ENCODE results near the gene FAM3D.

Gene FAM3D

DNA sequence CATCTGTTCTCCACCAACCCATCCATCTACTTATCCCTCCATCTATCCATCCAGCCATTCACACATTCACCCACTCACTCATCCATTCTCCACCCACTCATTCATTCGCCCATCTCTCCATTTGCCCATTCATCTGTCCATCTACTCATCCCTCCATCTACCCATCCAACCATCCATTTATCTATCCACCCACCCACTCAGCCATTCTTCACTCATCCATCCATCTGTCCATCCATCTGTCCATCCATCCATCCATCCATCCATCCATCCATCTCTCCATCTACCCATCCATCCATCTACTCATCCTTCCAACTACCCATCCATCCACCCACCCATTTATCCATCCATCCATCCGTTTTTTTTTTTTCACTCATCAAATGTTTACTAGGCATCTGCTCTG lies 13.9 kb downstream of the FAM3D start:
- DNase-seq, result no peak

DNA sequence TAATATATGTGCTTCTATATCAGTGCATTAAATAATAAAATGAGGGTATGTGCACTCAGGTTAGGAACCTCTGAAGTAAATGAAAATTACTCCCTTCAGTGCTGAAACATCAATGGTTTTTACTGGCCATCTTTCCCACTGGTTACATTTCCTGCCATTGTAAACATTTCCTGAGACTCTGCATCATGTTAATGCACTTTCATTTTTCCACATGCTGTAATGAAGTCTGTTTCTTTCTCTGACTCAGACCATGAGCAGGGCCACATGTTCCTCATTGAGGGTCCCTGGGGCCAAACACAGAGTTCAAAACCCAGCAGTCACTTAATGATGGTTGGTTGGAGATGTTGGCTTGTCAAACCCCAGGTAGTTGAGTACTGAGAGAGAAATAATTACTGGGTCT lies 15.3 kb downstream of the FAM3D start:
- DNase-seq, result no peak

DNA sequence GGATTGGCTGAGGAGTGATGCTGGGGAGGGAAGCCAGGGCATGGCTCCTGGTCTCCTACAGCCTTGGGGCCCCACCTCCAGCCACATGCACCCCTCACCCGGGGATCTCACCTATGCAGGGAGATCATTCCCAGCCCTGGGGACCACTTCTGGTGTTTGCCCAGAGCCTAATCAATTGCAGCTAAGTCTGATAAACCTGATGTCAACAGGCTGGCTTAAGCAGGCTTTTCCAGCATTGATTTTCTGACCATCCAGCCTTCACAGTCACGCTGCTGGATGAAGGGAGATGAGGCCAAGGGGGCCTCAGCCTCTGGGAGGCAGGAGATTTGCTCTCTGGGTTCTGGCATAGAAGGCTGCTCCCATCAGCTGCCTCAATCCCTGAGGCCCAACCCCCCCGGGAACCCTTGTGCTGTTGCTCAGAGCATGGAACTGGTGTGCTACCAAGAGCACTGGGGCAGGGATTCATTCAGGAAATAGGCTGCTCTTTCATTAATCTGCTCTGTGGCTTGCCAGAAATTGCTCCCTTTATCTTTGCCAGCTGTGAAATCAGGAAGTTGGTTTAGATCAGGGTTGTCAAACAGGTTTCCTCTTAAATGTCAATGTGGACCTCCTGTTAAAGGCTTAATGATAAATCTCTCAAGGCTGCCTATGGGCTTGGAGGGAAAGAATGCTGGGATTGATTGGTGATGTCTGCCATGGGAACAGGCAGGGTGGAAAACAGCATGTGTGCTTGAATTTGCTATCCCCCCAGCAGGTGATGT lies 19.0 kb downstream of the FAM3D start:
- DNase-seq, result no peak

DNA sequence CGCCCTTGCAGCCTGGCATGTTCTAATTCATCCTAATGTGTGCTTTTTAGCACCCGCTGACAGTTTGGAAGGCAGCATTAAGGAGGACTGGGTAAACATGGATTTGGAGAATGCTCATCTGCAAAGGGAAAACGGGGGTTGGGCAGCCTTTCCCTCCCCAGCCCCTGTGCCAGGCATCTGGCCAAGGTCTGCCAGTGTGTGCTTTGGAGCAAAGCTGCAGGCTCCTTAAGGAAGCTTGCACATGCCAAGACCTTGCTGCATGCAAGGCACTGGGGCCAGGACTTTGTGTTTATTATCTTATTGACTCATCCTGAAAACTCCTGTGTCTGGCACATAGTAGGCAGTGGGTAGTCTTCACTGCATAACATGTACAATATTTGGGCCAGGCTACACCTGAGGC lies 20.1 kb downstream of the FAM3D start:
- no peak for DNase-seq

DNA sequence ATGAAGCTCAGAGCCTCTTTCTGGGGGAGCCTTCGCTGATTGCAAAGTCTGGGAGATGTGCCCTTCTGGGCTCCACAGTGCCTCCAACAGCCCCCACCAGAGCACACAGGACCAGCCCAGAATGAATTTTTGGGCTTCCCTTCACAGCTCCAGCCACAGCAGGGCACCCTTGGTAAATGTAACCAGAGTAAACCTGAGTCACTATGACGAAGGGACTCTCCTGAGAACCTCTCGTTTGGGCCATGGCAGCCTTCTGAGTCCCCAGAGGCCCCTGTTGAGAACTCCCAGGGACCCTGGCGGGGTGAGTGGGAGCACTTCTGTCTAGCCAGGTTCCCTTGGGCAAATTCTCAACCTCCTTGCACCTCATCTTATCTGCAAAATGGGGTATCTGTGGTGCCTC lies 20.8 kb downstream of the FAM3D start:
- DNase-seq, result no peak

DNA sequence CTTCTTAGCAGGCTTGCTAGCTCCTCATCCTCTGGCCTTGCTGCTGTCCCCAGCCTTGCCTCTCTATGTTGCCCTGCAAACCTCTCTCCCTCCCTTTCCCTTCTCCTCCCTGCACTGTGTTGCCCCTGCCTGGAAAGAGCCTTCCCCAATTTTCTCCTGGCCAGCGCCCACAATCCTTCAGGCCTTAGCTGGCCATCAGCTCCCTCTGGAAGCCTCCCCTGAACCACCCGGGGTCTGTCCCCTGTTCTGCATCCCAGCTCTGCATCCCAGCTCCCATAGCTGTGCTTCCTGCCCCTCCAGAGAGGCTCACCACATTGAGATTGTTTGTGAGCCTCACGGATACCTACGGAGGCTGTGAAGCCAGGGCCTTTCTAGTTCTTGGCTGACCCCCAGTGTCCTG lies 23.7 kb downstream of the FAM3D start:
- no peak for DNase-seq

DNA sequence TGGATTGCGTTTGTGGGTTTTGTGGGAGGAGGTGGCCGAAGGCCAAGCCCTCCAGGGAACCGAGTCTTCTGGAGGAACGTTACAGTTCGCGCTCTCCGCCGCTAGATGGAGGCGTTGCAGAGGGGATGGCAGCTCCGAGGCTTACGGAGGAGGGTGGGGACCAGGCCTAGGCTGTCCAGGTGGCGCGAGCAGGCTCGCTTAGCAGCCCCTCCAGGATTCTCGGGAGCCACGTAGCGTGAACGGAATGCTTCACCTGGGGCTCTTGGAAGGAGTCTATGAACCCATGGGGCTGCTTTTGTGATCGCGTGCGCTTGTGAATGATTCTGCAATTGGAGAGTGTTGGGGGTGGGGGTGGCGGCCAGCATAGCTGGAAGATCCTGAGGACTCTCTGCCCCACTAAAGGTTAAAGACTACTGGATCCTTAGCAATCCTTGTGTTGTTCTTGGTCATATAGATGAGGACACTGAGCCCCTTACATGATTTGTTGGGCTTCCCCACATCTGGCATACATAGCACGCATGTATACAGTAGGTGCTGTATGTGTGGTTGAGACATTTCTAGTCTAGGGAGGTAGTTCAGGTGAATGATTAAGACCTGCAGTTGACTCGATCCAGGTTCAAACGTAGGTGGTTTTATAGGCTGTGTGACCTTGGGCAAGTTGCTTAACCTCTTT lies 25.7 kb downstream of the FAM3D start:
- DNase-seq, result peak; percentile 59

DNA sequence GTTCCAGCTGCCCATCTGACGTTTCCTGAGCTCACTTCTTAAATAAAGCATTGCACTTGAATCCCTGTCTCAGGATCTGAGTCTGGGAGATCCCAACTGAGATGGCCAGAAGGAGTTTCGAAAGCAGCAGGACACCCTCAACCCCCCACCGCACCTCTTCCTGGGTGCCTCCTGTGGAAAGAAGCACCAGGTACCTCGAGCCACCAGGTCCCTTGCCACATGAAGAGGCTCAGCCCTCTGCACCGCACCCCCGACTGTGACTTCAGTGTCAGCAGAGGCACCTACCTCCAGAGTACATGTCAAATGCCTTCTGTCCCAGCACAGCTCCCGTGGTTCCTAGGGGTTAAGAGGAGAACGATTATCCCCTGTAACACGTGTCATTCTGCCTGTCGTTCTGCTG lies 26.7 kb downstream of the FAM3D start:
- DNase-seq, result no peak

DNA sequence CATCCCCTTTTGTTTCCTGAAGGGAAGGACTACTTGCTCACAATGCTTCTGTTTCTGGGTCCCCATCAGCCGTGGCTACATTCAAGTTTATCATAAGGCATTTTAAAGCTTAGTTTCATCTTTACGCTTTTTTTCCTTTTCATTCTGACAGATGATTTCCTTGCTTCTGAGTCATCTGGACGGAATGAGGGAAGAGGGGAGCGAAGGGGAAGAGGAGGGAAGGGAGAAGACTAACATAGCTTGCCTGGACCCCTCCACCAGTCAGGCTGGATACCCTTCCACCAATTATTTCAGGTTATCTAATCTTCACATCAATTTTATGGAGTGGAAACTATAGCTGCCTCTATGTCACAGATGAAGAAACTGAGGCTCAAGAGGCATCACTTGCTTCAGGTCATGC lies 27.6 kb downstream of the FAM3D start:
- DNase-seq, result no peak

DNA sequence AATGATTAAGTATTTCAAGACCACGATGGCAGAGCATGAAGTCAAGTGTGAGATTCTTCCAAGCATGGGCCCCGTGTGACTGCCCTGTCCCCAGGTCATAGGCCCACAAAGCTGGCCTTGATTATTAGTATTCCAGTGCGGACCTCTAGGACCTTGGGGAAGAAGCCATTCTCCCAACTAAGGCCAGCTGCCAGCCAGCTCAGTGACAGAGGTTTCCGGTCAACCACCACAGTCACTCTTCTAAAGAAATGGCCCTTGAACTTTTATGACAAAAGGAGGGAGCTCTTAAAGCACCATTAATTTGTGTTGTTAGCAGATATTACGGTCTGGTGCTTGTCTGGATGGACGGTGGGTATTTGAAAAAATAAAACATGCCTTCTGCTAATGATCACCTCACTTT lies 28.0 kb downstream of the FAM3D start:
- no peak for DNase-seq

DNA sequence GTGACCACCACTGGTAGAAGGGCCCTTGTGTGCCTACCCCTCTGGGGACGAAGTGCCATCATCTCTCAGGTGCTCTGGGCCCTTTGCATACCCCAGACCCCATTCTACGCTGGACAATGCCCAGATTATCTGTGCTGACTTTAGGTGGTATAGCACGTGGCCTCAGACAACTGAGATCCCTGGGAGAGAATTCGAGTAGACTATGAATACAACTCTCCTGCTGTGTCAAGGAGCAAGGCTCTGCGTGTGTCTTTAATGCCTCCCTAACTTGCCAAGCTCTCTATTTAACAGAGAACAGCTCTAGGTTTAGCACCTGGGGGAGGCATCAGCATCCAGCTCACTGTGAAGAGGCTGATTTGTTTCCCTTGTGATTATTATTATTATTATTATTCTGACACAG lies 29.1 kb downstream of the FAM3D start:
- no peak for DNase-seq

DNA sequence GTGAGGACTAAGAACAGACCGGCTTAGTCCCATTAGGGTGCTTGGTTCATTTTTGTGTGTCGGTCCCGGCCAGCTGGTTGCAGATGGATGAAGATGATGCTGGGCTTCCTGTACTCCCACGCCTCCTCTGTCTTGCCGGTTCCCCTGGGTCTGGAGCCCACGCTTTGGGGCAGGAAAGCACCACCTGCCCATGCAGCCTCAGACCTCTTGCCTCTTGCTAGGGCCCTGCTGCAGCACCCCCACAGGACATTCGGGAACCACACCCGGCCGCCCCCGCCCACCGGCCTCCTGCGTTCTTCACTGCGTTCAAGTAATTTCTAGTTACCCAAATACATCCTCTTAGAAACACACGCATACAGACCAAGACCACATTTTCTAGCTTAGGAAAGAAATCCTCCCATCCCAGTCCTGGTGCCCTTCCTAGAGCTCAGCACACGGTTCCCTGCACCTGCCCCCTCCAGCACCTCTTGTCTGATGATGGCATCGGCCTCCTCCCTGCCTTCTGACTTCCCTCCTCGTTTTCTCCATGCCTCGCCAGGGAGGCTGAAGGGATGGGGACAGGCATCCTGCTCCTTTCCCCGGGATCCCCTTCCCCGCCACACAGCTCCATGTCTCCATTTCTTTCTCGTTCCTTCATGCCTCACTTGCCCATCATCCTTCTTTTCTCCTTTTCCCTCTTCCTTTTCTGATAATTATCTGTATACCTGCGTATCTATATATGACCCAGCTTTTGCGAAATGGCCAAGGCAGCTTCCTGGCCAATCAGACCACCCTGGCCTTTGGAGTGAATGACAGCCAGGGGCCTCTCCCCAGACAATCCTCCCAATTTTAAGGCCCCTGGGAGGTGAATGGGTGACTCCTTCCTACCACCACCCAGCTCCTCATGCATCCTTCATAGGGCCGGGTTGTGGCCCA lies 30.9 kb downstream of the FAM3D start:
- DNase-seq, result no peak

DNA sequence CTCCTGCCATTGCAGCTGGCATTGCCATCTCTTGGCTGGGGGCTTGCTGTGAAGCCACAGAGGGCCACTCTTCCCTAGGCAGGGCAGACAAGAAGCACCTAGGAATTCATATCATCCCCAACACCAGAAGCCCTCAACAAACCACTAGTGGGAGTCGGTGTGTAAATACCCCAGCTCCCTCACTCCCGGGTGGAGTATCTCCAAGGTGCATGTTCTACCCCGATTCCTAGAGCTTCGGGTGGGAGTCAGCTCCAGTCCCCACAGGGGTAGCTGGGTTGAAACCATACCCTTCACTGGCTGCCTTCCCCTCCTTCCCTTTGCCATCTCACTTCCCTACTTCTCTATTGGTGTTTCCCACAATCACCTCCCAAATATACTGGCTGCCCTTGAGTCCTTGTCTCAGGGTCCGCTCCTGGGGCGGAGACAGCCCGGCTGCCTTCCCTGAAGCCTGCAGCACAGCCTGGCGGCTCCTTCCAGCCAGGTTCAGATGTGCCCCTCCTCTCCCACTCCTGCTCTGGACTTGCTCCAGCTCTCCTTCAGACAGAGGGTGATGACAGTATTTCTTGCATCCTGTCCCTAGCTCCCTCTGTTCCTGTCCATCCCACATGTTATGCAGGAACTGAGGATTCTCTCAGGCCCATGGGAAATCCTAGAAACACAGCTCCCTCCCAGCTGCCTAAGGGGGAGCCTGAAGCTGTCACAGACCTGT lies 33.3 kb downstream of the FAM3D start:
- no peak for DNase-seq

DNA sequence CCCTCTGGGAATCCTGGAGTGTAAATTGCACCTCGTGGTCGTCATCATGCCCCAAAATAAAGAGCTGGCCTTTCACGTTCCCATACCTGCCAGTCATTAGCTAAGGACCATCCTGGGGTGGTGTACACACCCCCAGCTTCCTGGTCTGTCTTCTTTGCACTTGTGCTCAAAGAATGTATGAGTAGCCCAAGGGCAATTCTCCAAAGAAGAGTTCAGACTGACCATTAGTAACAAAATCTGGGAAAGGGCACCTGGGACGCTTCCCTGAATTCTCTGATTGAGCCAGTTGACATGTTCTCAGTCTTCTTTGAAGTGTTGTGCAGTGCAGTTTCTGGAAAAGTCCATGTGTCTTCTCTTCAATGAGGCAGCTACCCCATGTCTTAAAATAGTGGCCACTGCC lies 34.8 kb downstream of the FAM3D start:
- no peak for DNase-seq

DNA sequence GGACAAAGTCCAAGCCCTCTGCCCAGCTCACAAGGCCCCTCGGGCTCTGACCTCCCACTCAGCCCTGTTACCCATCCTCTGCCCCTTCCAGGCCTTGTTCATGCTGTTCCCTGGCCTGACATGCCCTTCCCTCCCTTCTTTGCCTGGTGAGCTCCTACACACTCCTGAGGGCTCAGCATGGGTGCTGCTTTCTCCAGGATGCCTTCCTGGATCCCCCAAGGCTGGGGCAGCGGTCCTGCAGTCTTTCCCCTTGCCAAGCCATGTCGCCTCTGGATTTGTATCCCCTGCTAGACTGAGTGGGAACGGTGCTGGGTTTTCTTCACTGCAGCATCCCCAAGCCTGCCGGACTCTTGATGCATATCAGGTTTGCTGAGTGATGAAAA lies 35.9 kb downstream of the FAM3D start:
- no peak for DNase-seq

DNA sequence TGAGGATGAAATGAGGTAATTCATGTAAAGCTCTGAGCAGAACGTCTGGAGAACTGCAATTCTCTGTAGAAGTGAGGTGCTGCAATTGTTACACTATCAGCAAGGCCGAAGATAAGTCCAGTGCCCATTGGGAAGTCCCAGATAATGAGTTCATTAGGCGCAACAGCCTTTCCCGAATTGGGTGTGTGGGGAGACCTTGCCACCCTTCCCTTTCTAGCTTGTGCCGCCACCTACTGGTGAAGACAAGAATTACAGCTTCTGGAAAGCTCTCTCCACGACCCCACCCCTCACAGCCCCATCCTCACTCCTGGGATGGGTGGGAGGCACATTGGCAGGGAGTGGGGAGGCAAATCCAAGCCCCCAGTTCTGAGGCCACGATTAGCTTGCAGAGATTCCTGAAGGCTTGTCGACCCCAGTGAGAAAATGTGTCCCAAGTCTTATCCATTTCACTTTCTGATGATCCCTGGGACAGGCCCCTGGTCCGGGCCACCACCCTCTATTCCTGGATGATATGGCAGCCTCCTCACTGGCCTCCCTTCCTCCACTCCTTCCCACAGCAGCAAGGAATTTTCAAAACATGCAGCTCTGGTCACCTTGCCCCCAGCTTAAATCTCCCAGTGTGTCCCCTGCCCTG lies 36.4 kb downstream of the FAM3D start:
- peak; percentile 64 for DNase-seq

DNA sequence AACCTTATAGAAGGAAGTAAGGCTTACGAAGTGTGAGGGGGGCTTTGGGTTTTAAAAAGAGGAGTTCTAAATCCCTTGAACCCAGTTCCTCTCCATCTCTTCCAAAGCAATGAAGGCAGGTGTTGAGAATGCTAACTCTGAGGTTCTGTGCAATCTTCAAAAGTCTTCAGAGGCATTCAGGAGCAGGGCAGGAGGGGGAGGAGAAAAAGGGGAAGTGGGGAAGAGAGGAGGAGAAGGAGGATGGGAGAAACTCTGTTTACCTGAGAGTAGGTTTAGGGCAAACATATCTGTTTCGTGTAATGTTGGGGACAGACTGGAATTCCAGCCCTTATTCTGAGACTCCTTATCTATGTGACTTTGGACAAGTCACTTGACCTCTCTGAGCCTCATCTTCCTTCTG lies 36.9 kb downstream of the FAM3D start:
- DNase-seq, result no peak

DNA sequence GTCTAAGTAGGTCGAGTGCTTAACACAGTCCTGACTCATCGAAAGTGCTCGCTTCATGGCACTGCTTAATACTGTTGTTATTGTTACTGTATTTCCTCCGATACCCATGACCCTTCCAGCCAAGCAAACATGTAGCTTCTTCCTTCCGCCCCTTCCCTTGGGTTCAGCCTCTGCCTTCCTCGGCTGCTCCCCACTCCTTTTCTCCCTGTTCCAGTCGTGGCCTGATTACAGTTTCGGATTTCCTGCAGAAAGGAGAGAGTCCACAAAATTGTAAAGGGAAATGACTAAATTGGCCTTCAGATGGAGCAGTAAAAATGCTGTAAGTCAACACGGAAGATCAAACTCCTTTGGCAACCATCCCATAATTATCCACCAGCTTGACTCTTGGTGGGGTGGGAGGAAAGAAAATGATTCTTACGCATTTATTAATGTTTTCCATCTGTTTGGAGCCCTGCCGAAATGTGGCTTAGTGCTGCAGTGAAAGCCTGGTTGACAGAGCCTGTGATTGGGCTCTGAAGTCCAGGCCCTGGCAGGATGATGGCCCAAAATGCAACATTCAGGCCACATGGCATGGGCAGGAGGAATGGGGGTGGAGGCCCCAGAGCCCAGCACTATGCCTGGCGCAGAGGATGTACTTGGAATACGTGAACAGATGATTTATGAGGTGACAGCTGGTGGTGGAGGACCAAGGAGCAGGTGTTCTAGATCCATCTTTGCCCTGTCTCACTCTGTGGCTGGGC lies 37.6 kb downstream of the FAM3D start:
- DNase-seq, result peak; percentile 92

DNA sequence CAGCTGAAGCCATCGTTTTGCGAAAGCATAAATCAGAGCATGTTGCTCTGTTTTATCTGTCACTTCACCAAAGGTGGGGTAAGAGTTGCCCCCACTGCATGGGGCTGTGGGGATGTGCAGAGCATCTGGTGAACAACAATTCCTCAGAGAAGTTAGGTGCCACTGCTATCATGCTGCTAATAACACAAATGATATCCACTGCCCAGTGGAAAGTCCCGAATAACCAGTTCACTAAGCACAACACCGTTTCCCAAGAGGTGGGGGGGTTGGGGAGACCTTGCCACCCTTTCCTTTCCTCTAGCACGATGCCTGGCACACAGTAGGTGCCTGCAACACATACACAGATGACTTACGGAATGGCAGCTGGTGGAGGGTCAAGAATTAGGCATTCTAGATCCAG lies 38.6 kb downstream of the FAM3D start:
- DNase-seq, result no peak

DNA sequence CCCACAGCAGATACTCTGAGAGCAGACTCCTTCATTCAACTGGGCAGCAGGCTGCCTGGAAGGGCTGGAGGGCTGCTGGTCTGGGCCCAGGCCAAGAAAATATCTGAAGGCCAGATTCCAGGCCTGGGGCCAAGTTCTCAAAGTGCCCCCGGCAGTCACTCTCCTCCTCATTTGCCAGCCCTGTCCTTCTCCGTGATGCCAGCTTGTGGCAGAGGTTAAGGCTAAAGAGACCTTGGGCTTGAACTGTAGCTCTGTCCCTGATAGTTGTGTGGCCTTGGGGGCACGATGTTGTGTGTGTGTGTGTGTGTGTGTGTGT lies 39.0 kb downstream of the FAM3D start:
- DNase-seq, result no peak

DNA sequence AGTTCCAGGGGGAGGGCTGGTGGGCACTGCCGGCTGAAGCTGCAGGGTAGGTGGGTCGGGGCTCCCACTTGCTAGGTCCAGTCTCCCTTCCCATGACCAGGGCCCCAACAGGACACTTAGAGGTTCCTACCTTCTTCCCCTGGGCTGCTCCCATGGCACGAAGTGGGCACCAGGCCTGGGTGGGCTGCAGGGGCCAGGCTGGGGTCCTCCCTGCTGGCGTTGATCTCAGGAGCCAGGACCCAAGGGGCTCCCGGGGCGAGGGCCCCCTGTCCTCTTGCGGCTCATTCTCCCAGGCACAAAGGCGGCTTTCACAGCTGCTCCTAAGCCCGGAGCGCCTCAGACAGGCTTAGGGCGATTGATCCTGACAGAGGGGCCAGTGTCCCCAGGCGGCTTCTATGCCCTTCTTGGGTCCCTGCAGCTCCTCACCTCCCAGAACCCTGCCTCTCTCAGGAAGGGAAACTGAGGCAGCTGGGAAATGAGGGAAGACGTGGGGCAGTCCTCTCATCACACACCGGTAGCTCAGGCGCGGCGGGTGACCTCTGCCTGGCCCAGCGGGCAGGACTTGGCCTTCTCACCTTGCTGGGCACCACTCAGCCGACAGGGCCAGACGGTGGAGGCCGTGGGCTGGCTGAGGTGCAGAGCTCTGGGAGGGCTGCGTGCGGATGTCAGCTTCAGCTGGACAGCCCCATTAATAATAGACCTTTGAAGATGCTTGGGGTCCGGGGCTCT lies 39.6 kb downstream of the FAM3D start:
- no peak for DNase-seq

Measured in HCEC 1CT (cell line).